PC-9 (cell line): Measurements from ENCODE around the gene DUSP19. TPM values are rescaled to one million over a fixed set of nuclear protein-coding genes. Genes with fewer than 3 reads are reported as not detected.
A peak's percentile ranks its signal among the peaks of the same experiment; 100 is the strongest.

Experiments
- BruUV-seq: library from RNA; stranded (reverse); fragments of 400-500 nt; replicated peaks from 2 replicates; lab custom pipeline; 2021; lab: Mats Ljungman, UMichigan
- CTCF ChIA-PET: fragments of 300-600 bp; sonication (Branson Sonifier 250); formaldehyde crosslinking; loops from one replicate; lab custom pipeline; 2022; ENCODE audit warnings: antibody characterized with exemption; lab: Charles Lee
- POLR2A ChIA-PET: fragments of 300-600 bp; sonication (Branson Sonifier 250); formaldehyde crosslinking; loops from one replicate; lab custom pipeline; 2022; ENCODE audit warnings: antibody characterized with exemption; ENCODE audit not compliant: unreplicated experiment; lab: Charles Lee
- DNase-seq, 2 experiments: peaks; one replicate each; pipeline versions ENCODE4 v3.0.0 to v3.0.0-alpha.2; 2015 to 2022; ENCODE audit warnings: mixed read lengths in 1 of 2
- H2AFZ ChIP-seq: fragments of 200-600 bp; sonication (generic); 2 replicates; pipeline ENCODE4 v1.8.1; 2017; ENCODE audit warnings: antibody characterized with exemption
- H3F3A ChIP-seq: fragments of 200-600 bp; sonication (generic); 2 replicates; pipeline ENCODE4 v1.8.1; 2017; ENCODE audit warnings: antibody characterized with exemption, mild to moderate bottlenecking, low read depth; ENCODE audit not compliant: insufficient read depth
- H3K27ac ChIP-seq: fragments of 200-600 bp; sonication (generic); 2 replicates; pipeline ENCODE4 v1.6.1; 2016; ENCODE audit warnings: mixed run types
- H3K27me3 ChIP-seq: fragments of 200-600 bp; sonication (generic); 2 replicates; pipeline ENCODE4 v1.6.1; 2016; ENCODE audit warnings: low read depth, mixed run types; ENCODE audit not compliant: insufficient read depth
- H3K36me3 ChIP-seq: fragments of 200-600 bp; sonication (generic); 2 replicates; pipeline ENCODE4 v1.6.1; 2016; ENCODE audit warnings: low read depth, mixed run types
- H3K4me1 ChIP-seq: fragments of 200-600 bp; sonication (generic); replicated peaks from 2 replicates; pipeline ENCODE4 v1.6.1; 2016; ENCODE audit warnings: mixed run types; ENCODE audit not compliant: insufficient read depth
- H3K4me2 ChIP-seq: fragments of 200-600 bp; sonication (generic); 2 replicates; pipeline ENCODE4 v1.6.1; 2017; ENCODE audit warnings: mixed run types
- H3K4me3 ChIP-seq: fragments of 200-600 bp; sonication (generic); 2 replicates; pipeline ENCODE4 v1.6.1; 2016; ENCODE audit warnings: mixed run types
- H3K79me2 ChIP-seq: fragments of 200-600 bp; sonication (generic); 2 replicates; pipeline ENCODE4 v1.6.1; 2017; ENCODE audit warnings: low read depth, mixed run types
- H3K9me2 ChIP-seq: fragments of 200-600 bp; sonication (generic); 2 replicates; pipeline ENCODE4 v1.8.1; 2017; ENCODE audit warnings: mild to moderate bottlenecking; ENCODE audit not compliant: insufficient read depth
- H3K9me3 ChIP-seq: fragments of 200-600 bp; sonication (generic); 2 replicates; pipeline ENCODE4 v1.8.1; 2016; ENCODE audit warnings: low read depth; ENCODE audit not compliant: insufficient read depth
- H4K20me1 ChIP-seq: fragments of 200-600 bp; sonication (generic); 2 replicates; pipeline ENCODE4 v1.8.1; 2017; ENCODE audit not compliant: insufficient read depth
- EZH2 ChIP-seq: fragments of 200-600 bp; sonication (generic); IDR thresholded peaks from 2 replicates; pipeline ENCODE4 v1.8.0; 2017; ENCODE audit warnings: antibody characterized with exemption, low read depth
- intact Hi-C: fragments of 100-400 bp; cut with micrococcal nuclease; formaldehyde crosslinking; loops from one replicate; pipeline ENCODE4 v1.10.0; 2022; ENCODE audit not compliant: unreplicated experiment
- total RNA-seq: library from RNA; stranded (reverse); gene quantifications from 2 replicates; pipeline ENCODE4 v1.2.3, GENCODE V29; 2021
- TF ChIP-seq, protein P1 (sequence below): fragments of 200-600 bp; sonication (generic); conservative IDR thresholded peaks from 2 replicates; pipeline ENCODE4 v1.6.1; 2017; ENCODE audit warnings: mixed run types, antibody characterized with exemption, mild to moderate bottlenecking, moderate library complexity

The DUSP19 gene
- total RNA-seq, 1 experiment from 2014 or later, result 8.6 TPM

DNA sequence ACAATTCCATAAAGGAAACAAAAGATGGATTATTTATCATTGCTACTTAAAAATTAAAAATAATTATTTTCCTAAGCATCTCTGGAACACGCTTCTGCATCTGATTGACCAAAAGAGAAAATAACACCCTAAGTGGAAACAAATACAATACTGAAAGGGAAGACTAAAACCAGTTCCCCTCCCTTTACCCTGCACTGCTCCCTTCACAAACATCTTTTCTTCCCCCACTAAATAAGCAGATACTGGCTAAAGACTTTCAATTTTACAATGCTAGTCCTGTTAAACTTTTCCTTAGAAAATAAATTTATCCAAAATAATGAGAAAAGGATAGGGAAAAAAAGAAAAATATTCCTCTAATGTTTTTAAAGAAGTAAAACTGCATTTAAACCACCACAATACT is 44.6 kb upstream of the DUSP19 start:
- Histone ChIP-seq H3K79me2 (peaks cover 91% of the 10 kb centered on the region), H3K27ac (0 out of 2 replicates have a peak overlapping the region, but pooled peaks have one; percentile 0), H4K20me1 (peaks cover 80% of the 10 kb centered on the region), H3K4me3 (peak overlapping the region; percentile 91; the same call in 1 of the 2 replicates), H3K4me2 (peak overlapping the region; percentile 86), H3K9me3 (no peaks in the 10 kb centered on the region), H3K9me2 (no peaks in the 10 kb centered on the region), H3K36me3 (peaks cover 24% of the 10 kb centered on the region; the same call in 1 of the 2 replicates), H3F3A (peaks cover 23% of the 10 kb centered on the region), H3K4me1 (peaks cover 57% of the 10 kb centered on the region), H2AFZ (no peak overlapping the region), H3K27me3 (no peaks in the 10 kb centered on the region)
- no peak for DNase-seq
- TF ChIP-seq, protein P1, sequence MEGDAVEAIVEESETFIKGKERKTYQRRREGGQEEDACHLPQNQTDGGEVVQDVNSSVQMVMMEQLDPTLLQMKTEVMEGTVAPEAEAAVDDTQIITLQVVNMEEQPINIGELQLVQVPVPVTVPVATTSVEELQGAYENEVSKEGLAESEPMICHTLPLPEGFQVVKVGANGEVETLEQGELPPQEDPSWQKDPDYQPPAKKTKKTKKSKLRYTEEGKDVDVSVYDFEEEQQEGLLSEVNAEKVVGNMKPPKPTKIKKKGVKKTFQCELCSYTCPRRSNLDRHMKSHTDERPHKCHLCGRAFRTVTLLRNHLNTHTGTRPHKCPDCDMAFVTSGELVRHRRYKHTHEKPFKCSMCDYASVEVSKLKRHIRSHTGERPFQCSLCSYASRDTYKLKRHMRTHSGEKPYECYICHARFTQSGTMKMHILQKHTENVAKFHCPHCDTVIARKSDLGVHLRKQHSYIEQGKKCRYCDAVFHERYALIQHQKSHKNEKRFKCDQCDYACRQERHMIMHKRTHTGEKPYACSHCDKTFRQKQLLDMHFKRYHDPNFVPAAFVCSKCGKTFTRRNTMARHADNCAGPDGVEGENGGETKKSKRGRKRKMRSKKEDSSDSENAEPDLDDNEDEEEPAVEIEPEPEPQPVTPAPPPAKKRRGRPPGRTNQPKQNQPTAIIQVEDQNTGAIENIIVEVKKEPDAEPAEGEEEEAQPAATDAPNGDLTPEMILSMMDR, result no peak
- no peak for TF ChIP-seq EZH2
- intact Hi-C loops, result no loop called here
- ChIA-PET POLR2A (no interaction called here), CTCF (no interaction called here)
- BruUV-seq, result no TSS peak

DNA sequence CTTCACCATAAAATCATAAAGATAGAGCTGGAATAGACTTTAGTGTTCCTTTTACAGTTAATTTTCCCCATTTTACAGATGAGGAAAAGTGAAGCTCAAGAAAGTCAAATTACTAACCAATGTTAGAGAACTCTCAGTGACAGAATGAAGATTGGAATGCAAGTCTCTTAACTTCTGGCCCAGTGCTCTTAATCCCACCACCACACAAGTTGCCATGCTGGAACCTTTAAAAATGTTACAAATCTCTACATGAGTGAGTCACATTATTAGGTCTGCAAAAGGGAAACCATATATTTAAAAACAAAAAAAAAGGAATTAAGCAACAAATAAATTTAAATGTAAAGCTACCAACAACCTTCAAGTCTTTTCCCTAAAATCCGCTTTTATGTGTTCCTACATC is 43.7 kb upstream of the DUSP19 start:
- intact Hi-C loops, result no loop called here
- POLR2A ChIA-PET, result interaction anchor here (0.5 kb wide), 1 partner anchor 44 kb away, joined by 4 read pairs; the partner anchor contains the start of gene DUSP19

DNA sequence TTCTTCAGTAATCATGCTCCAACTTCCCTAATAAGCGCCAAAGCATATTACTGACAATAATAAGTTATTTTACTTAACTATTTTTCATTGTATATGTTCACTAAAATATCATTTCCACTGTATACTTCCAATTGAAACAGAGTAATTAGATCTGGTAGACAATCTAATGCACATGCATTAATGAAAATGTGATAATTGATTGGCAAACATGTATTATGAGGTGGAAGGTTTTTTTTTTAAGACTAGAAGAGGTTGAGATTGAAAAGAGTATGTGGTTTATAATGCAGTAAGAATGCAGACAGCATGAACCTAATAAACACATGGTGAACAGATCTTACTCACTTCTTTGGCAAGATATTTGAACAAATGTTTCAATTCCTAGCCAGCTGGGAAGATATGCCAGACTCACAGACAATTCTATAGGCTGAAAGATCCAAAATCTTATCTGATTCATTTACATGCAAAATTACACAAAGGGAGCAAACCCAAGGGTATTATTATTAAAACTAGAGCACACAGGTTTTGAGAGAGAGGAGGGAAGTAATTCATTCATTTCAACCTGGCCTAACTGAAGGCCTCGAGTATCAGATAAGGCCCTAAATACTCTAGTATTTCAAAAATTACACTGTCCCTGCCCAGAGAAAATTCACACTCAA is 43.1 kb upstream of the DUSP19 start:
- ChIA-PET CTCF (no interaction called here), POLR2A (interaction anchor here (0.5 kb wide), 2 partner anchors 43 to 44 kb away, joined by 3 to 4 read pairs; partner anchors contain the start of gene DUSP19)
- H3K4me1 ChIP-seq, result peaks cover 65% of the 10 kb centered on the region
- no peak for TF ChIP-seq EZH2
- TF ChIP-seq, protein P1, result no peak
- no peaks in the 10 kb centered on the region for H3K9me3 ChIP-seq
- peak overlapping the region; percentile 86 for H3K4me2 ChIP-seq
- H3K79me2 ChIP-seq, result peaks cover 76% of the 10 kb centered on the region
- H3F3A ChIP-seq, result peaks cover 30% of the 10 kb centered on the region
- peaks cover 24% of the 10 kb centered on the region; the same call in 1 of the 2 replicates for H3K36me3 ChIP-seq
- no peaks in the 10 kb centered on the region for H3K27me3 ChIP-seq
- no peak overlapping the region for H2AFZ ChIP-seq
- peaks cover 67% of the 10 kb centered on the region for H4K20me1 ChIP-seq
- intact Hi-C loops, result no loop called here
- H3K27ac ChIP-seq, result peak overlapping the region; percentile 87
- peak in 1 of 2 experiments; percentile 46 for DNase-seq
- H3K4me3 ChIP-seq, result peak overlapping the region; percentile 91
- H3K9me2 ChIP-seq, result no peaks in the 10 kb centered on the region
- no TSS peak for BruUV-seq

More for the DNA sequence above, 43.7 kb upstream of the DUSP19 start:
- CTCF ChIA-PET, result no interaction called here
- Histone ChIP-seq H3K36me3 (peaks cover 24% of the 10 kb centered on the region; the same call in 1 of the 2 replicates), H2AFZ (no peak overlapping the region), H3K79me2 (peaks cover 83% of the 10 kb centered on the region), H3K27me3 (no peaks in the 10 kb centered on the region), H3K4me3 (peak overlapping the region; percentile 91; the same call in 1 of the 2 replicates), H3K9me2 (no peaks in the 10 kb centered on the region), H3K4me2 (peak overlapping the region; percentile 86), H3F3A (peaks cover 30% of the 10 kb centered on the region), H3K27ac (0 out of 2 replicates have a peak overlapping the region, but pooled peaks have one; percentile 0), H3K9me3 (no peaks in the 10 kb centered on the region), H3K4me1 (peaks cover 65% of the 10 kb centered on the region), H4K20me1 (peaks cover 73% of the 10 kb centered on the region)
- no TSS peak for BruUV-seq
- no peak for TF ChIP-seq EZH2
- TF ChIP-seq, protein P1, result no peak
- peak in 1 of 2 experiments; percentile 54 for DNase-seq
